Measurements from ENCODE around the gene KRR1. TPM values are rescaled to one million over a fixed set of nuclear protein-coding genes. Genes with fewer than 3 reads are reported as not detected.

The KRR1 gene
- polyA plus RNA-seq, 1 of the 3 experiments (the other 2 are of a cell fraction): 13.8 TPM

- 0 out of 2 replicates have a peak overlapping the region, but pooled peaks have one; percentile 25 for H2AFZ ChIP-seq (ENCODE audit: low read depth)
- CTCF ChIA-PET: interaction anchor here (0.6 to 8.6 kb wide), 42 partner anchors 8 to 1060 kb away, joined by 3 to 166 read pairs (median 4); partner anchors contain the start of genes BBS10, KRR1, NAP1L1 and PHLDA1
- no peaks in the 10 kb centered on the region for H3K27me3 ChIP-seq (ENCODE audit: insufficient read depth)
- H4K20me1 ChIP-seq (ENCODE audit: insufficient read depth): no peaks in the 10 kb centered on the region
- H3K9ac ChIP-seq: no peak overlapping the region
- no peaks in the 10 kb centered on the region for H3K36me3 ChIP-seq (replicated peaks in 1 of 2; ENCODE audit: control insufficient read depth in 1 of 2, insufficient read depth in 2 of 2, low read length in 1 of 2)
- no peaks in the 10 kb centered on the region for H3K79me2 ChIP-seq (ENCODE audit: insufficient read depth)
- H3K4me2 ChIP-seq: no peak overlapping the region
- H3F3A ChIP-seq (replicated peaks; ENCODE audit: insufficient read depth): no peaks in the 10 kb centered on the region
- no peak for TF ChIP-seq IRF3 (IDR thresholded peaks at IDR 0.05; ENCODE audit: low read depth, low read length)
- TF ChIP-seq RAD21 (IDR thresholded peaks at IDR 0.05; ENCODE audit: low read length): peak; percentile 94
- no peak for TF ChIP-seq FOXM1 (IDR thresholded peaks at IDR 0.05; ENCODE audit: low read depth)
- TF ChIP-seq NRF1 (IDR thresholded peaks at IDR 0.05; ENCODE audit: low read depth, low read length): no peak
- no peak for TF ChIP-seq EZH2phosphoT487 (IDR thresholded peaks at IDR 0.05; ENCODE audit: borderline replicate concordance, low read depth)
- no peak for TF ChIP-seq RCOR1 (IDR thresholded peaks at IDR 0.05; ENCODE audit: low read length)
- TF ChIP-seq MEF2A (IDR thresholded peaks at IDR 0.05; ENCODE audit: borderline replicate concordance, low read depth): no peak
- TF ChIP-seq MAX (IDR thresholded peaks at IDR 0.05; ENCODE audit: low read depth): no peak
- TF ChIP-seq SMC3 (IDR thresholded peaks at IDR 0.05; ENCODE audit: low read depth, low read length): peak; percentile 74
- no peak for TF ChIP-seq FOXJ3 (CRISPR knock-in tag; IDR thresholded peaks at IDR 0.05)
- no peak for TF ChIP-seq TEAD4 (IDR thresholded peaks at IDR 0.05; ENCODE audit: borderline replicate concordance, insufficient read depth)
- peak; percentile 84 for TF ChIP-seq CTCF (IDR thresholded peaks at IDR 0.05)
- no peak for TF ChIP-seq SIN3A (IDR thresholded peaks at IDR 0.05; ENCODE audit: borderline replicate concordance, low read depth, low read length)
- no peak for TF ChIP-seq ELF1 (IDR thresholded peaks at IDR 0.05)
- no peak for TF ChIP-seq MXI1 (IDR thresholded peaks at IDR 0.05; ENCODE audit: low read depth, low read length)
- TF ChIP-seq GATA2 (CRISPR knock-in tag; IDR thresholded peaks at IDR 0.05): no peak
- no peak for TF ChIP-seq TAF1 (IDR thresholded peaks at IDR 0.05; ENCODE audit: borderline replicate concordance, low read depth, low read length)
- H3K27ac ChIP-seq (ENCODE audit: low read depth in 2 of 2, low read length in 1 of 2): no peak overlapping the region
- POLR2A ChIA-PET: interaction anchor here (0.6 kb wide), 1 partner anchor 510 kb away, joined by 3 read pairs; no protein-coding TSS in a partner anchor
- no peak overlapping the region; a peak in 1 of 4 replicates for H3K4me3 ChIP-seq (ENCODE audit: low read depth in 2 of 2, low read length in 1 of 2)
- H3K4me1 ChIP-seq (ENCODE audit: control insufficient read depth in 1 of 2, insufficient read depth in 2 of 2, low read depth in 1 of 2, low read length in 1 of 2): no peaks in the 10 kb centered on the region; a peak in 1 of 4 replicates
- peak; percentile 51 for DNase-seq
- no peaks in the 10 kb centered on the region for H3K9me3 ChIP-seq
- H3K9me2 ChIP-seq: no peaks in the 10 kb centered on the region
- 43% methylated on average over 4 of the region's 4 CpGs for WGBS (ENCODE audit: low lambda C conversion rate)
These were observed 15.5 kb upstream of the KRR1 start for GRCh38 chr12:75526655-75527511.

Data from SK-N-SH (cell line).